ENCODE measurements around the gene LGALS1.
A peak's percentile ranks its signal among the peaks of the same experiment; 100 is the strongest.
"Not testable (repeated sequence)": the region's sequence is repeated elsewhere in the genome, so short reads cannot be mapped to it uniquely, and the experiment has no call there.

LGALS1 gene

GRCh38 chr22:37639070-37639760, 36.2 kb upstream of the LGALS1 start, which contains the start of gene SH3BP1:
Gene SH3BP1, plus strand, starts transcription at chr22:37639669. Its CDS starts 119 bp downstream, at chr22:37639788.
- no peak for DNase-seq (ENCODE audit: low read depth in 2 of 2)

GRCh38 chr22:37639771-37640590, 35.5 kb upstream of the LGALS1 start:
- no peak for DNase-seq (ENCODE audit: low read depth in 2 of 2)

- no peak for DNase-seq (ENCODE audit: low read depth in 2 of 2)
Measured at GRCh38 chr22:37640591-37641560, 34.6 kb upstream of the LGALS1 start.

- no peak for DNase-seq (ENCODE audit: low read depth in 2 of 2)
Measured at GRCh38 chr22:37641561-37641949, 33.9 kb upstream of the LGALS1 start.

GRCh38 chr22:37643225-37643847, 32.1 kb upstream of the LGALS1 start:
- DNase-seq (ENCODE audit: low read depth in 2 of 2): peak; percentile 58 to 70

- DNase-seq (ENCODE audit: low read depth in 2 of 2): no peak
Measured at GRCh38 chr22:37647317-37647716, 28.1 kb upstream of the LGALS1 start.

GRCh38 chr22:37647928-37648327, 27.5 kb upstream of the LGALS1 start:
- no peak for DNase-seq (ENCODE audit: low read depth in 2 of 2)

GRCh38 chr22:37650463-37651136, 24.8 kb upstream of the LGALS1 start:
- no peak for DNase-seq (ENCODE audit: low read depth in 2 of 2)

- DNase-seq (ENCODE audit: low read depth in 2 of 2): no peak
Measured at GRCh38 chr22:37654563-37655251, 20.7 kb upstream of the LGALS1 start.

- DNase-seq (ENCODE audit: low read depth in 2 of 2): no peak
Measured at GRCh38 chr22:37655252-37655563, 20.2 kb upstream of the LGALS1 start.

- not testable (repeated sequence) for DNase-seq (ENCODE audit: low read depth in 2 of 2)
Measured at GRCh38 chr22:37656583-37656982, 18.9 kb upstream of the LGALS1 start.

GRCh38 chr22:37657590-37658132, 17.8 kb upstream of the LGALS1 start:
- DNase-seq (ENCODE audit: low read depth in 2 of 2): no peak

GRCh38 chr22:37658133-37659065, 17.0 kb upstream of the LGALS1 start, which contains the start of gene PDXP:
Gene PDXP, plus strand, starts transcription at chr22:37658723. Its CDS starts 60 bp downstream, at chr22:37658783.
- peak; percentile 97 for DNase-seq (ENCODE audit: low read depth in 2 of 2)

- no peak for DNase-seq (ENCODE audit: low read depth in 2 of 2)
Measured at GRCh38 chr22:37659066-37659896, 16.2 kb upstream of the LGALS1 start.

- DNase-seq (ENCODE audit: low read depth in 2 of 2): no peak
Measured at GRCh38 chr22:37659897-37660708, 15.3 kb upstream of the LGALS1 start.

- DNase-seq (ENCODE audit: low read depth in 2 of 2): no peak
Measured at GRCh38 chr22:37660709-37661045, 14.8 kb upstream of the LGALS1 start.
